OCI-LY1 (cell line): ENCODE measurements around the gene ROBO1.

Experiments
- H2AFZ ChIP-seq: fragments of 200-600 bp; sonication (generic), shearing (Covaris generic); 2 replicates; pipeline ENCODE4 v1.6.0; 2014; ENCODE audit warnings: antibody characterized with exemption, mild to moderate bottlenecking, low read length
- H3F3A ChIP-seq: fragments of 200-600 bp; sonication (generic), shearing (Covaris generic); 2 replicates; pipeline ENCODE4 v1.6.0; 2014; ENCODE audit warnings: mild to moderate bottlenecking, antibody characterized with exemption, low read length, moderate library complexity; ENCODE audit not compliant: insufficient read depth
- H3K27ac ChIP-seq: fragments of 200-600 bp; sonication (generic); 2 replicates; pipeline ENCODE4 v1.5.1; 2014; ENCODE audit warnings: low read length, mixed run types, mild to moderate bottlenecking, low read depth; ENCODE audit not compliant: poor library complexity, severe bottlenecking
- H3K27me3 ChIP-seq: fragments of 200-600 bp; sonication (generic); 2 replicates; pipeline ENCODE4 v1.6.0; 2014; ENCODE audit warnings: antibody characterized with exemption, mild to moderate bottlenecking, low read length, moderate library complexity; ENCODE audit not compliant: insufficient read depth
- H3K36me3 ChIP-seq: fragments of 200-600 bp; sonication (generic); 2 replicates; pipeline ENCODE4 v1.6.1; 2014; ENCODE audit warnings: mild to moderate bottlenecking, antibody characterized with exemption, low read length, moderate library complexity, mixed read lengths; ENCODE audit not compliant: insufficient read depth
- H3K4me1 ChIP-seq: fragments of 200-600 bp; sonication (generic); 2 replicates; pipeline ENCODE4 v1.5.1; 2014; ENCODE audit warnings: mild to moderate bottlenecking, low read length, moderate library complexity; ENCODE audit not compliant: insufficient read depth, severe bottlenecking
- H3K4me2 ChIP-seq: fragments of 200-600 bp; sonication (generic), shearing (Covaris generic); 2 replicates; pipeline ENCODE4 v1.6.1; 2014; ENCODE audit warnings: low read length
- H3K4me3 ChIP-seq: fragments of 200-600 bp; sonication (generic); 2 replicates; pipeline ENCODE4 v1.5.1; 2014; ENCODE audit warnings: low read length, low read depth, mild to moderate bottlenecking, mixed read lengths; ENCODE audit not compliant: poor library complexity, severe bottlenecking
- H3K79me2 ChIP-seq: fragments of 200-600 bp; shearing (Covaris generic); 2 replicates; pipeline ENCODE4 v1.6.1; 2016; ENCODE audit warnings: mixed run types, low read length, mixed read lengths; ENCODE audit not compliant: insufficient read depth
- H3K9ac ChIP-seq: fragments of 200-600 bp; sonication (generic), shearing (Covaris generic); 2 replicates; pipeline ENCODE4 v1.6.1; 2014; ENCODE audit warnings: mild to moderate bottlenecking, low read length, mixed read lengths
- H3K9me2 ChIP-seq: fragments of 200-600 bp; sonication (generic), shearing (Covaris generic); 2 replicates; pipeline ENCODE4 v1.6.1; 2014; ENCODE audit warnings: low read depth, mild to moderate bottlenecking, low read length, mixed read lengths
- H3K9me3 ChIP-seq: fragments of 200-600 bp; shearing (Covaris generic); 2 replicates; pipeline ENCODE4 v1.6.1; 2014; ENCODE audit warnings: low read length, mixed read lengths
- H4K20me1 ChIP-seq: fragments of 200-600 bp; sonication (generic), shearing (Covaris generic); 2 replicates; pipeline ENCODE4 v1.6.0; 2016; ENCODE audit warnings: mild to moderate bottlenecking, low read length; ENCODE audit not compliant: insufficient read depth
- EZH2 ChIP-seq: fragments of 200-600 bp; sonication (generic), shearing (Covaris generic); IDR thresholded peaks from 2 replicates; pipeline ENCODE4 v1.8.0; 2017; ENCODE audit warnings: borderline replicate concordance, mixed run types, mild to moderate bottlenecking, antibody characterized with exemption, low read length, moderate library complexity, mixed read lengths
- TF ChIP-seq, protein P1 (sequence below): fragments of 200-600 bp; sonication (generic), shearing (Covaris generic); IDR thresholded peaks from 2 replicates; pipeline ENCODE4 v1.5.1; 2017; ENCODE audit warnings: mild to moderate bottlenecking, antibody characterized with exemption, low read length, moderate library complexity, mixed read lengths

ROBO1 gene

DNA sequence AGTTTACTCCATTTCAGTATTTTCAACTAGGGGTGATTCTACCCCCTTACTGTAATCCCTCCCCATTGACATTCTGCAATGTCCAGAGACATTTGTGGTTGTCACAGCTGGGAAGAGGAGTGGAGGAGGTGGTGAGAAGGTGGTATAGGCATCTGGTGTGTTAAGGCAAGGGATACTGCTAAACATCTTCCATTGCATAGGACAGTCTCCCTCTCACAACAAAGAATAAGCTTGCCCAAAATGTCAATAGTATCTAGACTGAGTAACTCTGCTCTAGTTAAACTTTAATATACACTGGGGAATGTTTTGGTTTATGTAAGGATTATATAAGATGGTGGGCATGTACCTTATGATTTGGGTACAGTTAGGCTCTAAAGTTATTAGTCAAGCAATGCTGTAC, 737.6 kb downstream of the ROBO1 start:
- no peak for TF ChIP-seq EZH2
- TF ChIP-seq, protein P1, sequence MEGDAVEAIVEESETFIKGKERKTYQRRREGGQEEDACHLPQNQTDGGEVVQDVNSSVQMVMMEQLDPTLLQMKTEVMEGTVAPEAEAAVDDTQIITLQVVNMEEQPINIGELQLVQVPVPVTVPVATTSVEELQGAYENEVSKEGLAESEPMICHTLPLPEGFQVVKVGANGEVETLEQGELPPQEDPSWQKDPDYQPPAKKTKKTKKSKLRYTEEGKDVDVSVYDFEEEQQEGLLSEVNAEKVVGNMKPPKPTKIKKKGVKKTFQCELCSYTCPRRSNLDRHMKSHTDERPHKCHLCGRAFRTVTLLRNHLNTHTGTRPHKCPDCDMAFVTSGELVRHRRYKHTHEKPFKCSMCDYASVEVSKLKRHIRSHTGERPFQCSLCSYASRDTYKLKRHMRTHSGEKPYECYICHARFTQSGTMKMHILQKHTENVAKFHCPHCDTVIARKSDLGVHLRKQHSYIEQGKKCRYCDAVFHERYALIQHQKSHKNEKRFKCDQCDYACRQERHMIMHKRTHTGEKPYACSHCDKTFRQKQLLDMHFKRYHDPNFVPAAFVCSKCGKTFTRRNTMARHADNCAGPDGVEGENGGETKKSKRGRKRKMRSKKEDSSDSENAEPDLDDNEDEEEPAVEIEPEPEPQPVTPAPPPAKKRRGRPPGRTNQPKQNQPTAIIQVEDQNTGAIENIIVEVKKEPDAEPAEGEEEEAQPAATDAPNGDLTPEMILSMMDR: no peak
- Histone ChIP-seq H3K9me3 (no peaks in the 10 kb centered on the region), H3K27me3 (no peaks in the 10 kb centered on the region)

GRCh38 chr3:79028916-79029315, 738.9 kb downstream of the ROBO1 start:
- Histone ChIP-seq H3K9me3 (no peaks in the 10 kb centered on the region), H3K4me1 (no peaks in the 10 kb centered on the region), H3F3A (no peaks in the 10 kb centered on the region), H3K27me3 (no peaks in the 10 kb centered on the region), H4K20me1 (no peaks in the 10 kb centered on the region), H3K79me2 (no peaks in the 10 kb centered on the region), H3K36me3 (no peaks in the 10 kb centered on the region), H3K4me3 (no peak overlapping the region), H3K9ac (no peak overlapping the region), H2AFZ (no peak overlapping the region), H3K4me2 (no peak overlapping the region), H3K27ac (no peak overlapping the region), H3K9me2 (no peaks in the 10 kb centered on the region)
- TF ChIP-seq, protein P1: no peak

More for the DNA sequence above, 737.6 kb downstream of the ROBO1 start:
- no peak overlapping the region for H3K4me3 ChIP-seq
- no peaks in the 10 kb centered on the region for H3K79me2 ChIP-seq
- no peak overlapping the region for H3K9ac ChIP-seq
- H3K4me1 ChIP-seq: no peaks in the 10 kb centered on the region
- no peak overlapping the region for H2AFZ ChIP-seq
- H3K9me2 ChIP-seq: no peaks in the 10 kb centered on the region
- no peaks in the 10 kb centered on the region for H4K20me1 ChIP-seq
- H3K36me3 ChIP-seq: no peaks in the 10 kb centered on the region
- H3F3A ChIP-seq: no peaks in the 10 kb centered on the region
- H3K4me2 ChIP-seq: no peak overlapping the region
- H3K27ac ChIP-seq: no peak overlapping the region

- H3K4me2 ChIP-seq: no peak overlapping the region
- H3K79me2 ChIP-seq: no peaks in the 10 kb centered on the region
- no peaks in the 10 kb centered on the region for H3F3A ChIP-seq
- no peak overlapping the region for H3K4me3 ChIP-seq
- no peak overlapping the region for H3K27ac ChIP-seq
- H2AFZ ChIP-seq: no peak overlapping the region
- TF ChIP-seq, protein P1: no peak
- TF ChIP-seq EZH2: no peak
- H4K20me1 ChIP-seq: no peaks in the 10 kb centered on the region
- H3K27me3 ChIP-seq: no peaks in the 10 kb centered on the region
- no peaks in the 10 kb centered on the region for H3K9me2 ChIP-seq
- no peaks in the 10 kb centered on the region for H3K4me1 ChIP-seq
- no peaks in the 10 kb centered on the region for H3K36me3 ChIP-seq
- no peaks in the 10 kb centered on the region for H3K9me3 ChIP-seq
- H3K9ac ChIP-seq: no peak overlapping the region
These were observed 740.2 kb downstream of the ROBO1 start for GRCh38 chr3:79027593-79027992.
